Measurements from ENCODE around the gene NATD1.
"Not testable (repeated sequence)": the region's sequence is repeated elsewhere in the genome, so short reads cannot be mapped to it uniquely, and the experiment has no call there.

Gene NATD1

GRCh38 chr17:21246698-21247097 is 6.5 kb downstream of the NATD1 start:
- DNase-seq (ENCODE audit: low read depth): no peak

GRCh38 chr17:21245639-21246084 is 7.5 kb downstream of the NATD1 start:
- DNase-seq (ENCODE audit: low read depth): no peak

GRCh38 chr17:21243516-21244303 is 9.5 kb downstream of the NATD1 start:
- no peak for DNase-seq (ENCODE audit: low read depth)

- DNase-seq (ENCODE audit: low read depth): no peak
These were observed 10.3 kb downstream of the NATD1 start for GRCh38 chr17:21242780-21243515.

DNA sequence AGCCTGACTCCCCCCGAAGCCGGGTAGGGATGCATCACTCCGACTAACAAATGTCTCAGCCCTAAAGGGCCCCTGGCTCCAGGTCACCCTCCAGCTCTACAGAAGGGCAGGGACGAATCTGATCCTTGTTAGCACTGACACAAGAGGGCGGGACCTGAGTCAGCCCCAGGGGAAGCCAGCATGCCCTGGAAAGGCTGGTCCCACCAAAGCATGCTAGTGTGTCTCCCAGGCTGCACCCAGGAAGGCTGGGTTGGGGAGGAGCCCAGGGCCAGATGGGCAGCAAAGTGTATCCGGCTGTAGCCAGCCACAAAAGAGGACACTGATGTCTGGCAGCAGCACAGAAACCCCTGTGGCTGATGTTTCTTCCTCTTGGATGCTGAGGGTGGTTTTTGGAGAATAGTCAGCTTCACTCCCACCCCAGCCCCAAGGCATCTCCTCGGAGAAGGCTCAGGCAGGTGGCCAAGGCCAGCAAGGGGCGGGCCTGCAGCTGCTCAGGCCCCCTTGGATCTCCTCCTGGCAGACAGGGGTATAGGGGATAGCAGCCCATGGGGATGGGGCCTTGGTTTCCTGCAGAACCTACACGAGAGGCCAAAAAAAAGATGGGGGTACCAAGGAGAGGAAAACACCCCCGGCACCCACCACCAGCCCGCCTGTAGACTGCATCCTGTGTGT is 11.0 kb downstream of the NATD1 start:
- no peak for DNase-seq (ENCODE audit: low read depth)

DNA sequence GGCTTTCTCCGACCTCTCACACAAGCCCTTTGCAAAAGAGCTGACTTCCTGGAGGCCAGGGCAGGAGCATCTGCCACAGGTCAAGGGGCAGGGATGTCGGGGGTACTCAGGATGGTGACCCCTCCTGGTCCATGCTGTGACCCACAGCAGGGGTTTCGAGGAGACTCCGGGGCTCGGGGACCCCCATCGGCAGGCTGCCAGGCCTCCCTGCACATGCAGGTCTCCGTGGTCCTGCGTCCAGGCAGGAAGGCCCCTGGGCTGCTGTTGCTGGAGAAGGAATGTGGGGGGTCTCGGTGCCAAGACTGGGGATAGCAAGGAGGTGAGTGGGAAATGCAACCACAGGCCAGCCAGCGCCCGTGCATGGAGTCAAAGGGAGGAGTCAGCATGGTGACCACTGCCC is 11.6 kb downstream of the NATD1 start:
- no peak for DNase-seq (ENCODE audit: low read depth)

DNA sequence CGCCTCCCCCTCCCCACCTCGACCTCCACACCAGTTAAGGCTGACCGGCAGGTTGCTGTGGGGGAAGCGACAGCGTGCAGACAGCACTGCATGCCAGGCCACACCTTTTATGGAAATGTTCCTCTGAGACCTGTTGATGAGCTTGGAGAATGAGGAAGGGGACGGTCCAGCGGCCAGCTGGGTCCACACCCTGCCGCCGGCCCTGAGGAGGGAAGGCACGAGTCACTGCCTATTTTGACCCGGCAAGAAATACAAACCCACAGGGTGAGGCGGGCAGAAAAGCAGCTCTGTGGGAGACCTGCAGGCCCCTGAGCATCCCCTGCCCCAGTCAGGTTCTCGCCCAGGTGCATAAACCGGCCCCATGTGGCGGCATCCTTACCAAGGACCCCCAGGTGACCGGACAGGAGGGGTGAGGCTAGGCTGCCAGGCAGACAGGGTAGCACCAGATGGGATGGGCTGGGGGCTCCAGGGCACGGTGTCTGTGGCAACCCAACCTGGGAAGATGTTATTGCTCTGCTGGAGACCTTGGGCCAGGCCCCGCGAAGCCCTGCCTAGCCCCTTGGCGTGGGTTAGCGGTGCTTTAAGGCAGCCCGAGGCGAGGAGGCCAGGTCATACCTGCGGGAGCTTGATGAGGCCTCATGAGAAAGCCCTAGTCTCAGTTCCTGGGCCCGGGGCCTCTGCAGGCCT is 12.7 kb downstream of the NATD1 start:
- DNase-seq (ENCODE audit: low read depth): no peak

GRCh38 chr17:21239680-21240368 is 13.4 kb downstream of the NATD1 start:
- DNase-seq (ENCODE audit: low read depth): no peak

DNA sequence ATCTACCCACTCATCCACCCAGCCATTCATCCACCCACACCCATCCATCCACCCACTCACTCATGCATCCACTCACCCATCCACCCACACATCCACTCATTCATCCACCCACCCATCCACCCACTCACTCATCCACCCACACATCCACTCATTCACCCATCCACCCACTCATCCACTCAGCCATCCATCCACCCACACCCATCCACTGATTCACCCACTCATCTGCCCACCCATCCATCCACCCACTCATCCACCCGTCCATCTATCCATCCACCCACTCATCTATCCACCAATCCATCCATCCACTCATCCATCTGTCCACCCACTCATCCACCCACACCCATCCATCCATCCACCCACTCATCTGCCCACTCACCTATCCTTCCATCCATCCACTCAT is 17.3 kb downstream of the NATD1 start:
- DNase-seq (ENCODE audit: low read depth): no peak

DNA sequence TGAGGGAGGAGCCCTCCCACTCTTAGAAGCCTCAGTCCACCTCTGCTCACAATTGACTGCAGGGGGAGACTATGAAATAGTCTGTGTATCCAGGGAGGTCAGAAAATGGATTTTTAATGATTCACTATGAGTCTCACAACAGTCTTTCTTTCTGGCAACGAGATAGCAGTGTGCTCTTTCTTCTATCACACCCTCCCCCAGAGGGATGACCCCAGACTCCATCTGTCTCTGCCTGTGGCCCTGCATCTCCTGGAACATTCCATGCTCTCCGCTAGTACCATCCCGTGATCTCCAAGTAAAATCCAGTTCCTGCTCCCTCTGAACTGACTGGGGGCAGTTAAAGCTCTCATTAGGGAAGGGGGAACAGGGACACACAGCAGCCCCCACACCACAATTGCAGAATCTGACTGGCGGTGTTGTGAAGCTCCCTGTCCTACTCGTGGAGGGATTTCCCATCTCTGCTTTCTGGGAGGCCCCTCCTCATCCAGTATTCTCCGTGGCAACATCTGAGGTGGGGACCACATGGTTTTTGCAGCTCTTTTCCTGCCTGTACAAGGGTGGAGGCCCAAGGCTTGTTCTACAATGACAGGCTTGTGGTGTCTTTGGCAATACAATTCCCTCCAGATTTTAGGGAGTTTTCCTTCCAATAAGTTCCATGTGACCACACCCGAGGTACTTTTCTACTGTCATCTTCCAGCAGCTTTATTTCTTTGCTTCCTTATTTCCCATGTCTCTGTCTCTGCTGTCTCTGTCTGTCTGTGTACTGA is 19.4 kb downstream of the NATD1 start:
- DNase-seq (ENCODE audit: low read depth): no peak

- DNase-seq (ENCODE audit: low read depth): no peak
These were observed 21.0 kb downstream of the NATD1 start for GRCh38 chr17:21232033-21232749.

DNA sequence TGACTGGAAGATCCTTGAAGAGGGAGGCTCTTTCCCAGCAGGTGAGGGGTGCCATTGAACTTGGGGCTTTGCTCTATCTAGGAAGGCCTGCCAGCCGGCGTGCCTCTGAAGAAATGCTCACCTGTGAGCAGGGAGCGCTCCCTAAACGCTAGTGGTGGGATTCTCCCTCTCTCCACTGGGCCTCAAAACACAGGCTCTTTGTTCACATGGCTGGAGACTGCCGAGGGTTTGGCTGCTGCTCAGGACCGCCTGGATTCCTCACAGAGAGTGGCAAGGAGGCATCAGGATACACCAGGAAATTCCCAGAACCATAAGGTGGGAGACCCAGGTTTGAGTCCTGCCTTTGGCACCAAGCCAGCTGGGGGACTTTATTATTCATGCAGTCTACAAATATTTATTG is 21.7 kb downstream of the NATD1 start:
- DNase-seq (ENCODE audit: low read depth): no peak

- DNase-seq (ENCODE audit: low read depth): no peak
These were observed 24.4 kb downstream of the NATD1 start for GRCh38 chr17:21228845-21229244.

- DNase-seq (ENCODE audit: low read depth): no peak
These were observed 25.1 kb downstream of the NATD1 start for GRCh38 chr17:21228111-21228510.

GRCh38 chr17:21227277-21227676 is 25.9 kb downstream of the NATD1 start:
- not testable (repeated sequence) for DNase-seq (ENCODE audit: low read depth)

DNA sequence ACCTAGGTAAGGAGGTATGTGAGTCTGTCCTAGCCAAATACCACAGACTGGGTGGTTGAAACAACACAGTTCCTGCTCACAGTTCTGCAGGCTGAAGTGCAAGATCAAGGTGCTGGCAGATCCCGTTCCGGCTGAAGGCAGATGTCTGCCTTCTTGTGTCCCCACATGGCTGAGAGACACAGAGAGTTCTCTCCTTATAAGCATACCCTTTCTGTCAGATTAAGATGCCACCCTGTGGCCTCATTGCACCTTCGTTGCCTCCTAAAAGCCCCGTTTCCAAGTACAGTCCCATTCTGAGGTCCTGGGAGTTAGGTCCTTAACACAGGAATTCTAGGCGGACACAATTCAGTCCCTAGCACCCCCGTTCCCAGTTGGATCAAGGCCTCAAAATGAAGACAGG is 30.1 kb downstream of the NATD1 start:
- no peak for DNase-seq (ENCODE audit: low read depth)

- DNase-seq (ENCODE audit: low read depth): no peak
These were observed 34.3 kb downstream of the NATD1 start for GRCh38 chr17:21218831-21219380.

GRCh38 chr17:21218101-21218500 is 35.1 kb downstream of the NATD1 start:
- DNase-seq (ENCODE audit: low read depth): no peak

DNA sequence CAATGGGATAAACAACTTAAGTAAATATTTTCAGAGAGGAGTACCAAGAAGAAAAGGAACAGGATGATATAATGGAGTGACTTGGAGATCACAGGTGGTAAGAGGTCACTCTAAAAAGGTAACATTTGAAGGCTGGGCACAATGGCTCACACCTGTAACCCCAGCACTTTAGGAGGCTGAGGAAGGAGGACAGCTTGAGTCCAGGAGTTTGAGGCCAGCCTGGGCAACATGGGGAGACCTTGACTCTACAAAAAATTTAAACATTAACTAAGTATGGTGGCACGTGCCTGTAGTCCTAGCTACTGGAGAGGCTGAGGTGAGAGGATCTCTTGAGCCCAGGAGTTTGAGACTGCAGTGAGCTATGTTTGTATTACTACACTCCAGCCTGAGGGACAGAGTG is 35.9 kb downstream of the NATD1 start:
- DNase-seq (ENCODE audit: low read depth): no peak

DNA sequence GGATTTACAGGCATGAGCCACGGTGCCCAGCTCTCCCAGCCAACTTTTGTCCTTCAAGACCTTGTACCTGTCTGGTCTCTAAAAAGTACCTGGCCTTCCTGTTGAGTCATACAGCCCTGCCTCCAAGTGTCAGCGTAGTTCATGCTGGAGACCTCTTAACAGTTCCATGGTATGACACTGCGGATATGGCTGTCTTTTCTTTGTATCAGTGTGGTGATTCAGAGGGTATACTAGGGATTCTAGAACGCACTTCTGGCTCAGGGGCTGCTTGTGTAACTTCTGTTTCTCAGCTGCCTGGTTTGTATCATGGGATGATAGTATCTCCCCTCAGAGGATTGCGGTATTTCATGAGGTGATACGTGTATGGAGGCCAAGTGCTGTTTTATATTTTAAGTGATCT is 37.3 kb downstream of the NATD1 start:
- no peak for DNase-seq (ENCODE audit: low read depth)
